HG02798 (cell line): Measurements from ENCODE around the gene ASCL5.

Experiments
- ATAC-seq: cut with Tn5 transposase; IDR thresholded peaks from one replicate; pipeline ENCODE4 v1.9.1; 2021; ENCODE audit warnings: mild to moderate bottlenecking; ENCODE audit not compliant: unreplicated experiment, poor library complexity

The ASCL5 gene

GRCh38 chr1:201089596-201089995 is 37.4 kb downstream of the ASCL5 start:
- ATAC-seq: no peak

GRCh38 chr1:201088901-201089525 is 38.0 kb downstream of the ASCL5 start:
- no peak for ATAC-seq

- no peak for ATAC-seq
Measured at GRCh38 chr1:201088395-201088794, 38.6 kb downstream of the ASCL5 start.

GRCh38 chr1:201085902-201086735 is 40.9 kb downstream of the ASCL5 start:
- no peak for ATAC-seq

GRCh38 chr1:201084295-201084694 is 42.7 kb downstream of the ASCL5 start:
- no peak for ATAC-seq

- no peak for ATAC-seq
Measured at GRCh38 chr1:201083741-201084140, 43.2 kb downstream of the ASCL5 start.

GRCh38 chr1:201080135-201080534 is 46.8 kb downstream of the ASCL5 start:
- no peak for ATAC-seq

- no peak for ATAC-seq
Measured at GRCh38 chr1:201077736-201078135, 49.2 kb downstream of the ASCL5 start.

GRCh38 chr1:201077116-201077515 is 49.9 kb downstream of the ASCL5 start:
- no peak for ATAC-seq

GRCh38 chr1:201076092-201076491 is 50.9 kb downstream of the ASCL5 start:
- ATAC-seq: no peak

GRCh38 chr1:201074018-201074417 is 53.0 kb downstream of the ASCL5 start:
- ATAC-seq: no peak

- ATAC-seq: no peak
Measured at GRCh38 chr1:201072922-201073321, 54.1 kb downstream of the ASCL5 start.

- no peak for ATAC-seq
Measured at GRCh38 chr1:201072149-201072548, 54.8 kb downstream of the ASCL5 start.

- ATAC-seq: no peak
Measured at GRCh38 chr1:201069636-201070035, 57.3 kb downstream of the ASCL5 start.

- ATAC-seq: no peak
Measured at GRCh38 chr1:201068976-201069375, 58.0 kb downstream of the ASCL5 start.

GRCh38 chr1:201066986-201067385 is 60.0 kb downstream of the ASCL5 start:
- no peak for ATAC-seq

GRCh38 chr1:201065686-201066085 is 61.3 kb downstream of the ASCL5 start:
- no peak for ATAC-seq

GRCh38 chr1:201064806-201065205 is 62.2 kb downstream of the ASCL5 start:
- ATAC-seq: no peak
